HFF-Myc (cell line): ENCODE data around the gene LRRC7.

ENCODE experiments used
- DNase-seq: peaks from one replicate; pipeline ENCODE4 v3.0.0-alpha.2; 2011; ENCODE audit warnings: low read depth; ENCODE audit errors: extremely low read depth
- H3K4me3 ChIP-seq: replicated peaks from 2 replicates; pipeline ENCODE4 v1.5.1; 2011; ENCODE audit warnings: low read depth, mild to moderate bottlenecking, control low read depth, low read length
- CTCF ChIP-seq: IDR thresholded peaks from 2 replicates; pipeline ENCODE4 v1.5.1; 2012; ENCODE audit warnings: mild to moderate bottlenecking, low read depth, low read length, control low read depth; ENCODE audit errors: missing control alignments

Gene LRRC7

DNA sequence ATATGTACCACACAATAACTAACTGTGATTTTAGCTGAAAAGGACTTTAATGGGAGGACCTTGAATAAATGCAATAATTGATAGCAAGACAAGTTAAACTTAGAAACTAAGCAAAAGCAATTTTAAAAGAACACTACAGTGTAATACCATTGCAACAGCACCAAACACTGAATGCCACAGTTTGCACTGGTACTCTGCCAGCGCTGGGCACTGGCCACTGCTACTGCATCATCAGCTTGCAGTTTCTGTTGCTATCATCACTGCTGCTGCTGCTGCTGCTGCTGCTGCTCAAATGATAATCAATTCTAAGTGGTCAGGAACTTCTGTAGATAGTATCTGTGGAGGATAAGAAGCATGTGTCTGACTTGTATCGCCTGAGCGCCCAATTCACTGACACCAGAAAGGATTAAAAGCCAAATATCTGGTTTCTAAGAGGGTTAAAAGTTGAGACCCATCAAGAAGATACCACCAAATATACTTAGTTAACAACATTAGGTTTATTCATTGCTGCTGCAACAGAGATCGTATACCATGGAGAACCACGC, 330.8 kb downstream of the LRRC7 start:
- no peak overlapping the region for H3K4me3 ChIP-seq
- DNase-seq = no peak
- no peak for TF ChIP-seq CTCF

DNA sequence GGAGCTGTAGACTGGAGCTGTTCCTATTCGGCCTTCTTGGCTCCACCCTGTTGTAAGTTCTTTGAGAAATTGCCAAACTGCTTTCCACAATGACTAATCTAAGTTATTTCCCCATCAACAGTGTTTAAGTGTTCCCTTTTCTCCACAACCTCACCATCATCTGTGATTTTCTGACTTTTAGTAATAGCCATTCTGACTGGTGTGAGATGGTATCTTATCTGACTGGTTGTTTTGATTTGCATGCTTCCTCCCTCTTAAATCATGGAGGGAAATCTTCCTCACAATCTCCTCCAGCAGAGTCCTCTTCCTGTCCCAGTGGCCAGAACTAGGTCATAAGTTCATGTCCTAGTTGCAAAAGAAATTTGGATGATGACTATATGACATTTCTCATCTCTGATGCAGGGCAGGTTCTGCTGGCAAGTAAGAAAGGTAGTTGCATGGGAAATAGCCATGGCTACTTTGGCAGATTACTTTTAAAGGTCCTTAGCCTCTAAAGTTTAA, 343.6 kb downstream of the LRRC7 start:
- TF ChIP-seq CTCF = no peak
- no peak for DNase-seq
- no peak overlapping the region for H3K4me3 ChIP-seq

DNA sequence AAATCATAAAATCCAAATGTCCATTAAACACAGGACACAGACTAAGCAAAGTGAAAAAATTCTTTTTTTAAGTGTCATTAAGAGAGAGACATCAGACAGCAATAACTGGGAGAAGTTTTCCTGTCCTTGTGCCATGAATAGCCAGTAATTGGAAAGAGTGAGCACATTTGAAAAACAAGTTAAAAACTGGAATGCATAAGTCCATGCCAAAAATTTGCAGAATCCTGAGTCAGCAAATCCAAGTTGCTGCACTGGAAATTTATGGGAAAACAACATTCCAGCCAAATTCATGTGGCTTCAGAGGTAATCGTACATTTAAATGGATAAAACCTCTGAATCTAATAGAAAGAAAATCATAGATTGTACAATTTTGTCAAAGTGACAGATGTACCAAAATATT, 346.3 kb downstream of the LRRC7 start:
- no peak for TF ChIP-seq CTCF
- DNase-seq = peak; percentile 57
- H3K4me3 ChIP-seq = no peak overlapping the region

DNA sequence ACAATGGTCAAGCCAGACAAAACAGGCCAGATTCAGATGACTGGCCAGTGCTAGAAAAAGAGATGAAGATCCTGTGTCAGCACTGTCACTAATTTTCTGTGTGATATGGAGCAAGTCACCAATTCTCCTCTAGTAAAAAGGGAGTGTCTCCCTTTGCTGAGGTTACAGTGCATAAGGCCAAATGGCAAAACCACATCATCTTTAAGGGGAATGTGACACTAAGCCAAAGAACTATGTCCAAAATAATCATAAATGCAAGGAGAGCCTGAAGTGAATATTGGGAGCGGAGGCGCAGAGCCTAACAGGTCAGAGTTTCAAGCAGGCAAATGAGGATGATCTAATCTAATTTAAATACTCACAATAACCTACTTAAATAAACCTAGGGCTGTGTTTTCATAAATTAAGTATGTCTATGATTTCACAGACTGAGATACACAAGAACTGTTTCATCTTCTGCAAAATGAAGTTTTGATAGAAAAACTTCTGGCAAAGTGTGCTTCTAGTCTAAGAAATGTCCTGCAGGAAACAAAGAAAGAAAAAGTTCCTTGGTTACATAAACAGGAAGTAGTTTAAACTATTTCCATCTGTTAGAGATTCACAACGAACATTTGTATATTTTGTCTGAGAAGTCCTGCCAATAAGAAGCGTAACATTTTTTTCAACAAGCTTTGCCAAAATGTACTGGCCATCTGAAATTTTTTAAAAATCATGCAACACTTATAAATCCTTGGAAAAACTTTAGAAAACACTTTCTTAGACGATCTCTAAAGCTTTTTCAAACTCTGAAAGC, 347.4 kb downstream of the LRRC7 start:
- DNase-seq = peak; percentile 45
- no peak overlapping the region for H3K4me3 ChIP-seq
- no peak for TF ChIP-seq CTCF

DNA sequence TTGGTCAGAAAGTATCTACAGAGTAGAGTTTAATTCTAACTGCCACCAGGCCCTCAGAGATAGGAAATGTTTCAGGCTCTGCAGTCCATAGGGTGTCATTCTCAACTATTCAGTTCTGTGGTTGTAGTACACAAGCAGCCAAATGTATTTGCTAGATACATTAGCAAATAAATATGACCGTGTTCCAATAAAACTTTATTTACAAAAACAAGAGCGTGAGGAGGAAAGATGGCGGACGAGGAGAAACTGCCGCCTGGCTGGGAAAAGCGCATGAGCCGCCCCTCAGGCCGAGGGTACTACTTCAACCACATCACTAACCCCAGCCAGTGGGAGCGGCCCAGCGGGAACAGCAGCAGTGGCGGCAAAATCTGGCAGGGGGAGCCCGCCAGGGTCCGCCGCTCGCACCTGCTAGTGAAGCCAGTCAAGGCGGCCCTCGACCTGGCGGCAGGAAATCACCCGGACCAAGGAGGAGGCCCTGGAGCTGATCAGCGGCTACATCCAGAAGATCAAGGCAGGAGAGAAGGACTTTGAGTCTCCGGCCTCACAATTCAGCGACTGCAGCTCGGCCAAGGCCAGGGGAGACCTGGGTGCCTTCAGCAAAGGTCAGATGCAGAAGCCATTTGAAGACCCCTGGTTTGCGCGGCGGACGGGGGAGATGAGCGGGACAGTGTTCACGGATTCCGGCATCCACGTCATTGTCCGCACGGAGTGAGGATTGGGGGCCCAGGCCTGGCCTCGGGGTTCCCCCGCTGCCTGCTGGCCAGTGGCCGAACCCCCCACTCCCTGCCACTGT, 351.6 kb downstream of the LRRC7 start:
- DNase-seq = no peak
- no peak for TF ChIP-seq CTCF
- no peak overlapping the region for H3K4me3 ChIP-seq

DNA sequence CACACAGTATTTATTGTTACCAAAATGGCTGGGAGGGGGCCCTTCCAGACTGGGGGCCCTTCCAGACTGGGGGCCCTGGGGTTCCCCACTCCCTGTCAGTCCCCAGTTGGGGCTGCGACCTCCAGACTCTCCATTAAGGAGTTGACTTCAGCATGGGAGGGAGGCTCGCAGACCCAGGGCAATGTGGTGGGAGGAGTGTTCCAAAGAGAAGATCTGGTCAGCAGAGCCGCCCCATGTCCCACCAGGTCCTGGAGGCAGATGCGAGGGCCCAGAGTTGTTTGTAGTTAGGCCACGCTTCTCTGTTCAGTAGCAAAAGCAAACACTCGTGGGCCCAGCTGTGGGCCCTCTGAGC, 352.2 kb downstream of the LRRC7 start:
- H3K4me3 ChIP-seq = no peak overlapping the region
- no peak for TF ChIP-seq CTCF
- no peak for DNase-seq
